ENCODE results near the gene KCNH4. TPM values are rescaled to one million over a fixed set of nuclear protein-coding genes. Genes with fewer than 3 reads are reported as not detected.

The KCNH4 gene
- total and polyA plus RNA-seq, 9 of the 15 experiments (the other 6 are each of a cell fraction or from before 2014, with no cell fraction given) = 0.10 to 1.8 (median 0.50) TPM

GRCh38 chr17:42181851-42182207, 887 bp upstream of the KCNH4 start (continued):
- TF ChIP-seq CHD7 (IDR thresholded peaks at IDR 0.05; ENCODE audit: low read depth, low read length) = no peak
- 0 out of 2 replicates have a peak, but pooled peaks have one; percentile 47 for TF ChIP-seq PTBP1 (IDR thresholded peaks at IDR 0.05; ENCODE audit: low read depth, low read length)
- TF ChIP-seq NFE2 (IDR thresholded peaks at IDR 0.05; ENCODE audit: low read depth) = no peak
- TF ChIP-seq E2F6 (IDR thresholded peaks at IDR 0.05; ENCODE audit: borderline replicate concordance in 1 of 2, extremely low read depth in 1 of 2, insufficient read depth in 1 of 2, insufficient read length in 1 of 2, low read depth in 1 of 2, low read length in 1 of 2, poor library complexity in 1 of 2, severe bottlenecking in 1 of 2) = no peak
- no peak for TF ChIP-seq AFF4 (CRISPR knock-in tag; IDR thresholded peaks at IDR 0.05)
- no peak for TF ChIP-seq HLTF (IDR thresholded peaks at IDR 0.05)
- TF ChIP-seq TCF15 (CRISPR knock-in tag; IDR thresholded peaks at IDR 0.05) = no peak
- no peak for TF ChIP-seq ZNF174 (CRISPR knock-in tag; IDR thresholded peaks at IDR 0.05)
- TF ChIP-seq ZNF324 (CRISPR knock-in tag; IDR thresholded peaks at IDR 0.05) = no peak
- no peak for TF ChIP-seq HMBOX1 (IDR thresholded peaks at IDR 0.05)

All from K562 (cell line).